ENCODE measurements around the gene CDC6. TPM values are rescaled to one million over a fixed set of nuclear protein-coding genes. Genes with fewer than 3 reads are reported as not detected.
A peak's percentile ranks its signal among the peaks of the same experiment; 100 is the strongest.

The CDC6 gene
- total RNA-seq, 6 experiments from 2014 or later, result 16.9 to 36.0 (median 31.5) TPM

GRCh38 chr17:40349477-40349894, 61.8 kb downstream of the CDC6 start:
- H3K27ac Mint-ChIP-seq, result peak overlapping the region; percentile 31; the same call in 1 of the 2 replicates

GRCh38 chr17:40349895-40350688, 62.4 kb downstream of the CDC6 start:
- H3K36me3 Mint-ChIP-seq (ENCODE audit: low read depth), result peaks cover 23% of the 10 kb centered on the region
- no peak for TF ChIP-seq CTCF (IDR thresholded peaks at IDR 0.05)
- H3K4me3 Mint-ChIP-seq, result no peak overlapping the region
- H3K4me1 Mint-ChIP-seq (ENCODE audit: low read depth), result peaks cover 33% of the 10 kb centered on the region
- peak overlapping the region; percentile 63 for H3K27ac Mint-ChIP-seq
- peaks cover 3% of the 10 kb centered on the region for H3K27me3 Mint-ChIP-seq (ENCODE audit: insufficient read depth)
- no peaks in the 10 kb centered on the region for H3K9me3 Mint-ChIP-seq
- DNase-seq, result no peak

More at GRCh38 chr17:40349477-40349894, 61.8 kb downstream of the CDC6 start:
- H3K9me3 Mint-ChIP-seq, result no peaks in the 10 kb centered on the region
- peaks cover 3% of the 10 kb centered on the region for H3K27me3 Mint-ChIP-seq (ENCODE audit: insufficient read depth)
- no peak for TF ChIP-seq CTCF (IDR thresholded peaks at IDR 0.05)
- no peak for DNase-seq
- no peak overlapping the region for H3K4me3 Mint-ChIP-seq
- peaks cover 40% of the 10 kb centered on the region for H3K4me1 Mint-ChIP-seq (ENCODE audit: low read depth)
- peaks cover 23% of the 10 kb centered on the region for H3K36me3 Mint-ChIP-seq (ENCODE audit: low read depth)

GRCh38 chr17:40350689-40351358, 63.1 kb downstream of the CDC6 start:
- Mint-ChIP-seq H3K27me3 (ENCODE audit: insufficient read depth) (peaks cover 3% of the 10 kb centered on the region), H3K36me3 (ENCODE audit: low read depth) (peaks cover 23% of the 10 kb centered on the region), H3K4me1 (ENCODE audit: low read depth) (peaks cover 30% of the 10 kb centered on the region), H3K4me3 (no peak overlapping the region), H3K9me3 (no peaks in the 10 kb centered on the region), H3K27ac (peak overlapping the region; percentile 63)
- no peak for DNase-seq
- TF ChIP-seq CTCF (IDR thresholded peaks at IDR 0.05), result no peak

- no peak for DNase-seq
- peaks cover 1% of the 10 kb centered on the region for H3K27me3 Mint-ChIP-seq (ENCODE audit: insufficient read depth)
- H3K4me3 Mint-ChIP-seq, result no peak overlapping the region
- H3K9me3 Mint-ChIP-seq, result no peaks in the 10 kb centered on the region
- H3K36me3 Mint-ChIP-seq (ENCODE audit: low read depth), result peaks cover 23% of the 10 kb centered on the region
- peaks cover 24% of the 10 kb centered on the region for H3K4me1 Mint-ChIP-seq (ENCODE audit: low read depth)
- H3K27ac Mint-ChIP-seq, result no peak overlapping the region
- TF ChIP-seq CTCF (IDR thresholded peaks at IDR 0.05), result no peak
These were observed 63.9 kb downstream of the CDC6 start for GRCh38 chr17:40351359-40352236.

- Mint-ChIP-seq H3K9me3 (no peaks in the 10 kb centered on the region), H3K4me1 (ENCODE audit: low read depth) (peaks cover 17% of the 10 kb centered on the region), H3K4me3 (no peak overlapping the region), H3K27me3 (ENCODE audit: insufficient read depth) (no peaks in the 10 kb centered on the region; the same call in none of the 2 replicates), H3K27ac (no peak overlapping the region), H3K36me3 (ENCODE audit: low read depth) (peaks cover 23% of the 10 kb centered on the region)
- no peak for TF ChIP-seq CTCF (IDR thresholded peaks at IDR 0.05)
- no peak for DNase-seq
These were observed 64.6 kb downstream of the CDC6 start for GRCh38 chr17:40352237-40352778.
